Measurements from ENCODE around the gene KANSL1.

GRCh38 chr17:46031440-46031839 is 161.8 kb downstream of the KANSL1 start:
- TF ChIP-seq CTCF (IDR thresholded peaks at IDR 0.05) (no peak), EP300 (IDR thresholded peaks at IDR 0.05) (no peak), POLR2A (IDR thresholded peaks at IDR 0.05) (no peak), POLR2AphosphoS5 (IDR thresholded peaks at IDR 0.05) (no peak)
